HG02943 (cell line): ENCODE results near the gene GALNT17.
"Not testable (repeated sequence)": the region's sequence is repeated elsewhere in the genome, so short reads cannot be mapped to it uniquely, and the experiment has no call there.

Experiments used
- ATAC-seq: cut with Tn5 transposase; IDR thresholded peaks from one replicate; pipeline ENCODE4 v1.9.1; 2021; ENCODE audit warnings: mild to moderate bottlenecking, low read depth, moderate library complexity; ENCODE audit not compliant: unreplicated experiment

The GALNT17 gene

DNA sequence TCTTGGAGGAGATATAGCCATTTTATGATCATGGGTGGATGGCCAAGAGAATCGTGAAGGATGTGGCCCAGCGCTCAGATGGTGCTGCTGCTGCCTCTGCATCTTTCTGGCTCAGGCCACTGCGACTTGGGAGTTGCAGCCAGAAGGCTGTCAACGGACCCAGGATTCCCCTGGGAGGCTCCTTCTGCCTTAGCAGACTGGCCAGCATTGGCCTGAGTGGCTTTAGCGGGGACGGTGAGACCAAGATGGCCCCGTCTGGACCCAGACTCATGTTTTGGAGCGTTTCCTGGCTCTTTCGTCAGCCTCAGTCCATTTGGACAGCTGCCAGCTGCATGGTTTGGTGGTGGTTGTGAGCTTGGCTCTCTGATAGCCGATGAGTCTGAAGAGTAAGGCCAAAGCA lies 97.2 kb downstream of the GALNT17 start:
- no peak for ATAC-seq

DNA sequence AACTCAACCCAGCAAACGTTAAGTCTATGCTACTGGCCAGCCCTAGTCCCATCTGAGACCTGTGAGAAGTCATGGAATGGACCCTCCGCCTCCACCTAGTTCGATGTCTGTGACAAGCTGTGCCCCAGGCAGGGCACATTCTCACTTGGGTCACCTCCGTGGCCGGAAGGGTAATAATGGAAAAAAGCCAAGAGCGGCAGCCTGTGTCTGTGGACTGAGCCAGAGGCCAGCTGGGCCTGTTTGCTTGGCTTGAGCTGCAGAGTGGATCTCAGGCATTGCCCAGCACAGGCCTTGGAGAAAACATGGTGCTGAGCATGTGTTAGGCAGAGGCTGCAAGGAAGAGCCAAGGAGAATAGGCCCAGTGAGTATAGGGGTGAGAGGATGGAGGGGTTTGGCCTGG lies 97.8 kb downstream of the GALNT17 start:
- no peak for ATAC-seq

DNA sequence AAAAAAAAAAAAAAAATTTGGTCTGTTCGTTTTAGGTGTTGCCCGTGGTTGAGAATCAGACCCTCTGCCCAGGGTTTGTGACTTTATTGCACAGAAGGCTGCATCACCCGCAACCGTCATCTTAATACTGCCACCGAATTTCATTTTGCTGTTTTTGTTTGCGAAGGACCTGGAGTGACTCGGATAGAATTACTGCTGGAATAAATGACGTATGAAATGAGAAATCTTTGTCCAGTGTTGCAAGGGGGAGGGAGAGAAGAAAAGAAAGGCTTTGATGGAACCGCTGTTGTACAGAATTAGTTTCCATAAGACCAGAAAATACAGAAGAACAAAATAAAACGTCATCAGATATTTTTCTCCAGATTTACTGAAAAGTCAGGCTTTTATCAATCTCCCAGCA lies 103.3 kb downstream of the GALNT17 start:
- ATAC-seq: no peak

DNA sequence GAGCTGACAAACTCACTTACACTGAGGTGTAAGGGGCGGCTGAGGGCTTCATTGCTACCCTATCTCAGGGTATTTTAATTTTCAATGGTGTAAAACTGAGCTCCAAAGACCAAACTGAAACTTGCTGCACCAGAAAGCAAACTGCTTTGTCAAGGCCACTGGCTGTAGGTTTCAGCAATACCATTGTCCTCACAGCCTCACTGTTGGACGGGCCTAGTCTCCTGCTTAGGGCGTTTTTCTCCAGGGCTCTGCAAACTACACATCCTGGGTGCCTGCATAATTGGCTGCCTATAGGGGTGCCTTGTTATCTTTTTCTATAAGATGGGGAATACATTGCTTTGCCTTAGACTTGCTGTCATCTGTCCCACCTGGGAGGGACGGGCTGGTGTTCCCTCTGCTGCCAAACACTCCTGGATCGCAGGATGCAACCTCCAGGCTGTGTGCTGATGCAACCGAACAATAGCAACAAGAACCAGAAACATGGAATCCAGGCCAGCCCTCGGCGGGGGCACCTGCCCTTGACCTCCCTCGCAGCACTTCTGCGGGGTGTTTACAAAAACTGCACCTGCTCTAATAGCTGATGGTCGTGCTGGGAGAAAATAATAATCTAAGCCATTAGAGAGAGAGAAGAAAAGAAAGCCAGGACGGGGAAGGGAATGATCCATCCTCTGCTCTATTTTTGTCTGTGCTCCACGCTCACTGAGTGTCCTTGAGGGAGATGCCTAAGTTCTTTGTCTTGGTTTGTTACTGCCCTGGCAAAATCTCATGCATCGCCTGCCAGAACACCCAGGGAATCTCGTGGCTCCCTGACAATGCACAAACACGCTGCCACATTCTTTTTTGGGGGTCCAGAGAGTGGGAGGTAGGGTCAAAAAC lies 104.5 kb downstream of the GALNT17 start:
- no peak for ATAC-seq

DNA sequence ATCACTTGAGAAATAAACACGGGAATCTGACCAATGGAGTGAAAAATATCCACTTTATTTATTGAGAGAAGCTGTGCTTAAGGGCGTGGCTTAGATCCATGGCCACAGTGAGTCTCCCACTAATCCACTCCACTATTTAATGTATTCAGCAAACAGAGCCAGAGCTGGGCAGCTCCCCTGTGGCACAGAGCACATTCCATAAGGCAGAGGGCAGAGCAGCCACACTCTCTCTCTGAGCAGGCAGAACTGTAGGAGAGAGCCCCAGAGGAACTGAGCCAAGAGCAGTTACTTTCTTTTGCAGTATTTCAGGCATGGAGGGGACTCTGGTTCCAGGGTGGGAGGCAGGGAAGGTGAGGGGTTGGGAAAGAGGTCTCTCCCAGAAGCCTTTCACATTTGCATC lies 106.0 kb downstream of the GALNT17 start:
- ATAC-seq: no peak

DNA sequence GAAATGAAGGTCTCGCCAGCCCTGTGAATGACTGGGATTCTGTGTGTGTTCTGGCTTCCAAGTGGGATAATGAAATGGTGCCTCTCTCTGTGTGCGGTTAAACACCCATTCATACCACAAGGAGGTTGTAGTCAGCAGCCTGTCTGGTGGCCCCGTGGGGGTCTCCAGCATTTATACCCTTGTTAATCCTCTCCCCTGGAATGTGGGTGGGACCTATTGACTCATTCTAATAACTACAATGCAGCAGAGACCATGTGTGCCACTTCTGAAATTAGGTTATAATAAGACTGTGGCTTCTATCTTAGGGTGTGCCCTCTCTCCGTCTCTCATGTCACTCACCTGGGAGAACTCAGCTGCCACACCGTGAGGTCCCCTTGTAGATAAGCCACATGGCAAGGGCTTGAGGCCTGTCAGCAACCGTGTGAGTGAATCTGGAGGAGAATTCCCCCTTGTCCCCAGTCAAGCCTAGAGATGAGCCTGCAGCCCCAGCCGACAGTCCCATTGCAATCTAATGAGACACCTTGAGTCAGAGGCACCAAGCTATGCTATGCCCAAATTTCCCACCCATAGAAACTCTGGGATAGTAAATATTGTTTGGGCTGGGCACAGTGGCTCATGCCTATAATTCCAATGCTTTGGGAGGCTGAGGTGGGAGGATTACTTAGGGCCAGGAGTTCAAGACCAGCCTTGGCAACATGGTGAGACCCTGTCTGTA lies 106.8 kb downstream of the GALNT17 start:
- no peak for ATAC-seq

DNA sequence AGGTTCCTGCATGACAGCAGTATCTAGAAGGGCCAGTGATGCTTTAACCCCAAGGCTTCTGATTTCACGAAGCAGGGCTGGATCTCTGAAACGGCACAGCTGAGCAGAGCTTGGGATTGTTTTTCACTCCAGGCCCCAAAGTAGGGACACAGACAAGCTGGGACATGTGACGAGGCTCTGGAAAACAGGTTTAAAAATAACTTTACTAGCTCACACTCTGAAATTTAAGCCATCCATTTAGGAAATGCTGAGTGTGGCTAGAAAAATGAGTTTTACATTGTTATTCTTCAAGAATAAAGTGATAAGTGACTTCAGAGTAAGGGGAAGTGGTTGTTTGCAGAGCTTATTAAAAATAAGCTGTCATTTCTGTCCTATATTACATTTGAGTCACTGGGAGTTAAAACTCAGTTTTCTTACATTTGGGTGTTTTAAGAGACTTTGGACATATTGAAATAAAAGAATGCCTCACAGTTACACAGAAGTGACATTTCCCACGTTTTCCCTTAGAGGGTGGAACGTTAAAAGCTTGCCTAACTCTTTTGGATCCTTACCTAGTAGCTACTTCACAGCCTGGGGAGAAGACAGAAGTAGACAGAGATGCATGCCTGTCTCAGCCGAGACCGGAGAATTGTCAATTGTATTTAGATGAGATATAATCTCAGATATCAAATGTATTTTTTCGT lies 107.8 kb downstream of the GALNT17 start:
- no peak for ATAC-seq

DNA sequence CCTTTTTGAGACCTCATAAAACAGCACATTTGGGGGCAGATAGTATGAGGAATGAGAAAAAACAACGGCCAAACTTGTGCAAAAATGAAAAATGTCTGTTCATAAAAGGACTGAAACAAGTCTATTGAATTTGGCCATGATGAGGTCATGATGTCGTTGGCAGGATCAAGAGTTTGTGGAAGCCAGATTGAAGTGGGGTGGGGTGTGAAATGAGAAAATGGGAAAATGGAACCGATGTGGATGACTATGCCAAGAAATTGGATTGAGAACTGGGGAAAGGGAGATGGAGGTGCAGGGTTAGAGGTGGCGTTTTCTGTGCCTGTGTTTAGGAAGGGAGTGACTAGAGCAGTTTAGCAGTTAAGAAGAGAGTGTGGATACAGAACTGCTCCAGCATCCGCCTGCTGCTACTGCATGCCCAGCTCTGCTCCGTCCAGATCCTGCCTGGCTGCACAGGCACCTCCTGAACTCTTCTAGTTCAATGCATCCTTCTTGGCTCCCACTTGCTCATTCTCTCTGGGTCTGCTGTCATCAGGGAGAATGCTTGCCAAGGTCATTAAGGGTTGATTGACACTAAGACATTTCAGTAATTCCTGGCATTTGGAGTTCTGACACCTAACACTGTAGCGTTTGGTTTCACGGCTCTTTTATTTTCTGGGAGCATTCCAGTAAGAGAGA lies 111.9 kb downstream of the GALNT17 start:
- no peak for ATAC-seq

DNA sequence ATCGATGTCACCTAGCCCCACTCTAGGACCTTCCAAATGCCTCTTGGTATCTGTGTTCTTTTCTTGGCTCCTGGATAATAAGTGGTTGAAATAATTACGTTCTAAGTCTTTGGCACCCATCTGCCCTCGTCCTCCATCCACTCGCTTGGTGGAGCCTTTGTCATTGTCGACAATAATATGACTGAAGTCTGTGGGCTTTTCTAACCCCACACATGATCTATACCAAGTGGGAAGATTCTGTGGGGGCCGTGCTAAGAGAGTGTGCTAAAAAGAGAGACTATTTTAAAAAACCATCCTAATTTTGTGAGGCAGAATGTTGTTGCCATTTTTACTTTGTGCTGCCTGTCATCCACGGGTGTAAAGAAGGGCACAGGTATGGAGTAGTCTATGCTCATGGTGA lies 113.1 kb downstream of the GALNT17 start:
- no peak for ATAC-seq

DNA sequence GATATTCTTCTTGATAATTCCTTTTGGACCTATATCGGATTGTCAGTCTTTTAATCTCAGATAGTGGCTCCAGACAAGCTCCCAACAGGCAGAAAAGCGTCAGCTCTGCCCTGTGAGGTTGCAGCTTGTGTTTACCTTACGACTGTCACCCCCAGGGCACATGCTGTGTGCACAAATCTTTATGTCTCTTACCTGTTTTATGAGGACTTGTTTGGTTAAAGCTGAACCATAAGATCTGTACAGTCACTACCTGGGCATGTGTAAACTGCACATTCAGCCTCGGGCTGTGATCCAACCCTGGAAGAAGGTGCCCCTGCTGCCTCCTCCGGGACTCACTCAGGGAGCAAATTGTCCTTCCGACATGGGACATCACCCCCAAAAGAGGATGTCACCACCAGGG lies 119.8 kb downstream of the GALNT17 start:
- no peak for ATAC-seq

DNA sequence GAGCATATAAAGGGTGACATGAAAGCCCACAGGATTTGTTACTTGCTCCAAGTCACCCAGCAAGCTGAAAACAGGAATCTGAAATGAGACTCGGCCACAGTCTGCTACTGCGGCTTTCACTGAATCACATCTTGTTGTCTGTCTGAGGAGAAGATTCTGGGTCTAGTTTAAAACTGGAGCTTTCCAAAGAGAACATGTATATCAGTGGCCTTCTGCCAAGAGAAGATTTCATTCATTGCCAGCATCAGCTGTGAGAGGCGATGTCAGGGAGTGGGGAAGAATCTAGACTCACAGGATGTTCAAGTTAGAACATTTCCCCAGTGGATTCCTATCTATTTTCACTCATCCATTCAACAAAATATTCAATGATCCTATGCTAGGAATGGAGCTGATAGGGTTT lies 122.8 kb downstream of the GALNT17 start:
- ATAC-seq: no peak

DNA sequence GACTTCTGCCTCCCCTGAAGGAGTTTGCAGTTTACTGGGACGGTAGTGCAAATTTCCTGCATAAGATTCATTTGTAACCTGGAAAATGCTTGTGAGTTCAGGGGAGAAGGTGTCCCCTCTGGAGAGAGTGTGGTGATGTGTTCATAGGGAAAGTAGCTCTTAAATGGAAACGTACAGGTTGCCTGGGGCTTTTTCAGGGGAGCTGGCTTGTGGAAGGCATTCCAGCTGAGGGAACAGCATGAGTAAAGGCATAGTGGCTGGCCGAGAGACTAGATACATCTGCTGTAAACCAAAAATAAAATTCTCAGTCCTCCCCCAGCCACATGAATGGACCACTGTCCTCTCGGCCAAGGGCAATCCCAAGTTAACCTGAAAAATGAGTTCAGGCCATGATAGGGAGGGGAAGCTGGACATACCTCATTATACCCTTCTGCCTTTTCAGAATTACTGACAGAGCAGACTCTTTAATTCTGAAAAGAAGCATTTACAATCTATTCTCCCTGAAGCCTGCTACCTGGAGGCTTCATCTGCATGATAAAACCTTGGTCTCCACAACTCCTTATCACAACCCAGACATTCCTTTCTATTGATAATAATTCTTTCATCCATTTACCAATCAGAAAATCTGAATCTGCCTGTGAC lies 123.7 kb downstream of the GALNT17 start:
- ATAC-seq: no peak

DNA sequence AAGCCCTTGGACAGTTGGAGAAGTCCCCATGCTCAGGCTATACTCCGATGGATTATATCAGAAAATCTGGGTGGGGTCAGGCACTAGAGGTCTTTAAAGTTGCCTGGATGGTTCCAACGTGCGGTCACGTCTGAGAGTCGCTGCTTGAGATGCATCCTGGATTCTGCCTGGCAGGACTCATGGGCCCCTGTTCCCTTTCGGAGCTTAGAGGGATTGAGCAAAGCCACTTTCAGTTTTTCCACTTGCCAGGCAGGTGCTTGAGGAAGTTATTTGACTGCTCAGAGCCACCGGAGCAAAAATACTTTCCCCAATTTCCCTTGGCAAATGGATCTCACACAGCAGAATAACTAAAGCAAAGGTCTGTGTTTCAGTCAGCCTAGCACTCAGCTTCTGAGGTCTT lies 129.1 kb downstream of the GALNT17 start:
- no peak for ATAC-seq

DNA sequence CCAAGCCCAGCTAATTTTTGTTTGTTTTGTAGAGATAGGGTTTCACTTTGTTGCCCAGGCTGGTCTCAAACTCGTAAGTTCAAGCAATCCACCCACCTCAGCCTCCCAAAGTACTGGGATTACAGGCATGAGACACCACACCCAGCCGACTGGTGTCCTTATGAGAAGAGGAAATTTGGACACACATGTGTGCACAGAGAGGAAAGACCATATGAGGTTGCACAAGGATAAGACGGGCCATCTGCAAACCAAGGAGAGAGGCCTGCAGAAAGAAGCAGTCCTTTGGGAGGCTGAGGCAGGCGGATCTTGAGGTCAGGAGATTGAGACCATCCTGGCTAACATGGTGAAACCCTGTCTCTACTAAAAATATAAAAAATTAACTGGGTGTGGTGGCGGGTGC lies 130.9 kb downstream of the GALNT17 start:
- not testable (repeated sequence) for ATAC-seq

DNA sequence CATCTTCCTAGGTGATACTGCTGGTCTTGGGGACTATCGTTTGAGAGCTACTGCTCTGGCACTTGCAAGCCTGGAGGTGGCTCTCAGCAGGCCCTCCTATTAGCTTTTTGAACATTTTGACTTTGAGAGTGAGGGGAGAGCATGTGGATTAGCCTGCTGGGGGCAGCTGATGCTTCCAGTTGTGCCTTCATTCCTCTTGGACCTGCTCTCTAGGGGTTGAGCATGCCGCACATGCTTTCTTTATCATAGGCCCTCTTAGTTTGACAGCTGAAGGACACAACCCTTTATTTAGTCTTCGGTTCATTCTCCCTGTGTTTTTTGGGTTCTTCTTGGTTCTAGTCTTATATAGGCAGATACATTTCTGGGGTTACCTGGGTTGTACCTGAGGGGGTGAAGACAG lies 132.1 kb downstream of the GALNT17 start:
- no peak for ATAC-seq

DNA sequence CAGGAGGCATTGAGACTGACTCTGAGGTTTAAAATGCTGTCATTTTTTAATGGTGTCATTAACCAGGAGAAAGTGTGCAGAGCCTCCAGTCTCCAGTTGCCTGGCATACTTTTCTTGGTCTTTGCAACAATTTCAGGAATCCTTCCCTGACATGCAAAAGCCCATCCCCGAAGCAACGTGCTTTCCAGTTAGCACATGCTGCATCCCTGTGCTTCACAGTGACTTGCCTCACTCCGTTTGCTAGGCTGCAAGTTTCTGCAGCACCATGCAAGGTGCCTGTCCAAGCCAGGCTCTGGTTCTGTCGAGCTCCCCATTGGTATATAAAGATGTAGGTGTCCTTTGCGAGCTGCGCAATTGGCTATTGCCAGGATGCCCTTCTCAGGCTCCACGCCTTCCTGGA lies 135.0 kb downstream of the GALNT17 start:
- ATAC-seq: no peak

DNA sequence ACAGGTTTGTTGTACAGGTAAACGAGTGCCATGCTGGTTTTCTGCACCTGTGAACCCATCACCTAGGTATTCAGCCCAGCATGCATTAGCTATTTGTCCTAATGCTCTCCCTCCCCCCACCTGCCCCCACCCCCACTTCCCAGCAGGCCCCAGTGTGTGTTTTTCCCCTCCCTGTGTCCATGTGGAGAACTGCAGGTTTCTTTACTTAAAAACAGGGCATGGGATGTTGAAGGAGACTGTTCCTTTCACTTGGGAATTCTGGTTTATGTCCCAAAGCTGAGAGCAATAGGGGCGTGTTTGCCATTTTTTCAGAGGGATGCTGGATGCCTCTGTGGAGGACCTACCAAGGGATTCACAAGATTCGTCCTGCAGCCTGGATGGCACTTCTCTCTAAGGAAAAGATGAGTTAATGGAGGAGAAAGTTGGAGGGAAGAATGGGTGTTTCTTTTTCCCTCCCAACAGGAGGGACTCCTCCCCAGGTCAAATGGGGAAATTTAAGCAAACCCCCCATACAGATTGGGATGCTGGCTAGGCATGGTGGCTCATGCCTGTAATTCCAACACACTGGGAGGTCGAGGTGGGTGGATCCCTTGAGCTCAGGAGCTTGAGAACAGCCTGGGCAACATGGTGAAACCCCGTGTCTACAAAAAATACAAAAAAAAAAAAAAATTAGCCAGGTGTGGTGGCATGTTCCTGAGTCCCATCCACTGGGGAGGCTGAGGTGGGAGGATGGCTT lies 136.0 kb downstream of the GALNT17 start:
- ATAC-seq: no peak

DNA sequence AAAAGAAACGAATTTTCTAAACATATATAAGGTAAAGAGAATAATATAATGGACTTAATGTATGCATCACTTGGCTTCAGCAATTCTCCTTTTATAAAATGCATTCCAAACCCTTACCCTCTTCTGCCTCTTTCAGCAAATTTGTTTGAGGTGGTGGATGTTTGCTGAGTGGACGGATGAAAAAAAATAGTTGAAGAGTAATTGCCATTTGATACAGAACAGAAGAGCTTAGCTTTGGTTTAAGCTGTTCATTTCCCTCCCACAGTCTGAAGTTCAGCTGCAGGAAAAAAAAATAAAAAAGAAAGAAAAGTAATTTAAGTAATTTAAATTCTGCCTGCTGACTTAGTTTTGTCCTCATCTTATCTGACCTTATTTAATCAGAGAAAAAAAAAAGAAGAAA lies 138.6 kb downstream of the GALNT17 start:
- ATAC-seq: no peak

DNA sequence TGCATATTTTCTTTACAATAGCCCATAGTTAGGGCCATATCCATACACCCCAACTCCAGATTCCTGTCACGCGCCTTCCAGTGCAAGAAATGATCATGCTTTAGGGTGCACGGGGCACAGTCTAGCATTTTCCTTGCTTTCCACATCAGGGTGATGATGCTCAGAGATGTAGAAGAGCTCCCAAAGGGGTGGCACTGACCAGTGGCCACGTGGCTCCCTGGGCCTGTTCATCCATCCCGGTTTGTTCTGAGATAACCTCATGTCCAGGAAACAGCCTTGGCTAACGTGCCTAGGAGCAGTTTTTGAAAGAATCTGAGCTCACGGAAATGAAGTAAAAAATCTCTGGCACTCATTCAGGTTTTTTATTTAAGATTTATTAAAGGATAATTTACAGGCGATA lies 139.3 kb downstream of the GALNT17 start:
- no peak for ATAC-seq
